Activated naive CD4-positive, alpha-beta T cell treated with anti-CD3 and anti-CD28 coated beads for 36 hours (primary cell): ENCODE data around the gene ITSN2. TPM values are rescaled to one million over a fixed set of nuclear protein-coding genes. Genes with fewer than 3 reads are reported as not detected.
"Not testable (repeated sequence)": the region's sequence is repeated elsewhere in the genome, so short reads cannot be mapped to it uniquely, and the experiment has no call there.

Experiments
- CTCF ChIA-PET: fragments of 350-600 bp; sonication (Branson Sonifier 250); formaldehyde crosslinking; loops from one replicate; lab custom pipeline; 2021; ENCODE audit warnings: antibody characterized with exemption; lab: Charles Lee
- DNase-seq: peaks from one replicate; pipeline ENCODE4 v3.0.0-alpha.2; 2020
- H3K27ac Mint-ChIP-seq: one replicate; pipeline ENCODE4 v1.8.0; 2021; ENCODE audit warnings: mild to moderate bottlenecking, mixed read lengths
- H3K27me3 Mint-ChIP-seq: one replicate; pipeline ENCODE4 v1.8.0; 2021; ENCODE audit warnings: low read depth, mixed read lengths
- H3K36me3 Mint-ChIP-seq: one replicate; pipeline ENCODE4 v1.8.0; 2021; ENCODE audit warnings: low read depth, mixed read lengths
- H3K4me1 Mint-ChIP-seq: one replicate; pipeline ENCODE4 v1.8.0; 2021; ENCODE audit warnings: low read depth, mixed read lengths
- H3K4me3 Mint-ChIP-seq: one replicate; pipeline ENCODE4 v1.8.0; 2021; ENCODE audit warnings: mild to moderate bottlenecking, moderate library complexity, mixed read lengths
- H3K9me3 Mint-ChIP-seq: one replicate; pipeline ENCODE4 v1.8.0; 2021; ENCODE audit warnings: mixed read lengths
- intact Hi-C: fragments of 100-400 bp; cut with micrococcal nuclease; formaldehyde crosslinking; loops from one replicate; pipeline ENCODE4 v1.15.1; 2023
- total RNA-seq, 2 experiments: library from RNA; stranded (reverse); gene quantifications; one replicate each; pipeline ENCODE4 v1.2.3, GENCODE V29; 2021

The ITSN2 gene
- total RNA-seq, 2 experiments from 2014 or later, result 46.1 to 46.7 TPM

GRCh38 chr2:24204505-24204904 lies 155.8 kb downstream of the ITSN2 start:
- no peak for DNase-seq
- Mint-ChIP-seq H3K27ac (no peak overlapping the region), H3K36me3 (peaks cover 46% of the 10 kb centered on the region), H3K4me3 (no peak overlapping the region), H3K9me3 (no peaks in the 10 kb centered on the region), H3K27me3 (no peaks in the 10 kb centered on the region), H3K4me1 (no peaks in the 10 kb centered on the region)
- CTCF ChIA-PET, result interaction anchor here (0.5 kb wide), 1 partner anchor 63 kb away, joined by 3 read pairs; no protein-coding TSS in a partner anchor
- intact Hi-C loops, result no loop called here

GRCh38 chr2:24203787-24204150 lies 156.6 kb downstream of the ITSN2 start:
- Mint-ChIP-seq H3K4me3 (no peak overlapping the region), H3K9me3 (peaks cover 2% of the 10 kb centered on the region), H3K27ac (no peak overlapping the region)

GRCh38 chr2:24203029-24203786 lies 157.1 kb downstream of the ITSN2 start:
- intact Hi-C loops, result no loop called here
- CTCF ChIA-PET, result interaction anchor here (0.7 to 1.2 kb wide), 4 partner anchors 15 to 791 kb away, joined by 3 read pairs; no protein-coding TSS in a partner anchor
- Mint-ChIP-seq H3K4me3 (no peak overlapping the region), H3K4me1 (no peaks in the 10 kb centered on the region), H3K9me3 (peaks cover 2% of the 10 kb centered on the region), H3K27ac (no peak overlapping the region), H3K36me3 (peaks cover 39% of the 10 kb centered on the region), H3K27me3 (no peaks in the 10 kb centered on the region)
- DNase-seq, result no peak

More at GRCh38 chr2:24203787-24204150, 156.6 kb downstream of the ITSN2 start:
- Mint-ChIP-seq H3K36me3 (peaks cover 44% of the 10 kb centered on the region), H3K27me3 (no peaks in the 10 kb centered on the region), H3K4me1 (no peaks in the 10 kb centered on the region)
- no peak for DNase-seq
- CTCF ChIA-PET, result interaction anchor here (0.5 to 0.8 kb wide), 3 partner anchors 30 to 178 kb away, joined by 3 read pairs; no protein-coding TSS in a partner anchor
- intact Hi-C loops, result no loop called here

DNA sequence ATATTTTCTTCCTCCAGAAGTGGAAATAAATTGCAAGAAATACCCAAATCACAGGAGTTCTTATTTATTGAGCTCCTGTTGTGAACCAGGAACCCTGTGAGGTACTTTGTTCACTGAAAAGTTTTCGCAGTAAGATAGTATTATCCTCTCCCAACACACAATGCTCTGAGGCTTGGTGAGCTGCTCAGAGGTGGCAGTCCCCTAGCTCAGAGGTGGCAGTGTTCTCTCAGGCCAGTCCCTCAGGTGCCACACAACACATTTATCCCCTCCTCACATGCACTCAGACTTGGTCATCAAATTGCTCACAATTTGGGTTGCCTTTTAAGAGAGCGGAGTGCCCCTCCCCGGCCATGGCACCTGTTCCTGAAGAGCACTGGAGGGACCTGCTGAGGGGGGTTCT lies 159.5 kb downstream of the ITSN2 start:
- H3K36me3 Mint-ChIP-seq, result peaks cover 25% of the 10 kb centered on the region
- H3K4me1 Mint-ChIP-seq, result no peaks in the 10 kb centered on the region
- CTCF ChIA-PET, result no interaction called here
- no peak for DNase-seq
- no peak overlapping the region for H3K27ac Mint-ChIP-seq
- H3K9me3 Mint-ChIP-seq, result peaks cover 11% of the 10 kb centered on the region
- no peaks in the 10 kb centered on the region for H3K27me3 Mint-ChIP-seq
- intact Hi-C loops, result no loop called here
- H3K4me3 Mint-ChIP-seq, result no peak overlapping the region

GRCh38 chr2:24199968-24200590 lies 160.3 kb downstream of the ITSN2 start:
- Mint-ChIP-seq H3K36me3 (peaks cover 22% of the 10 kb centered on the region), H3K27ac (no peak overlapping the region), H3K9me3 (peaks cover 11% of the 10 kb centered on the region), H3K4me1 (no peaks in the 10 kb centered on the region), H3K27me3 (no peaks in the 10 kb centered on the region), H3K4me3 (no peak overlapping the region)
- no peak for DNase-seq
- CTCF ChIA-PET, result no interaction called here
- intact Hi-C loops, result no loop called here

GRCh38 chr2:24197213-24197612 lies 163.1 kb downstream of the ITSN2 start:
- intact Hi-C loops, result not testable (repeated sequence)

DNA sequence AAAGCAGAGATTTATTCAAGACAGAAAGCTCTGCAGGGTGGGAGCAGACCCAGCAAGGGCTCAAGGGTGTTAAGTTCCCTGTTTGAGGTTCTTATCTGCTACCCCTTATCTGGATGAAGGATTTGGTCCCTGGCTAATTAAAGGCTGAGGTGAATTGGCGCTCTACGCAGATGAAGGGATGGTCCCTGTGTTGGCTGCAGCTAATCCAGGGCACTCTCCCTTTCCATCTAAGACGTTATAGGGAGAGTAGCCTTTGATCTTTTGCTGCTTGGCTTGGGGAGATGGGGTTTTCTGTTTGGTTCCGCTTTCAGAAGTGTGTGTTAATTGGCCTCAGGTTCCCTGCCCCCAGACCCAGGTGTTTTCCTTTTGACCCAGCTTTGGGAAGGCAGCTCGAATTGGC lies 168.5 kb downstream of the ITSN2 start:
- intact Hi-C loops, result no loop called here
- CTCF ChIA-PET, result no interaction called here
- H3K27me3 Mint-ChIP-seq, result no peaks in the 10 kb centered on the region
- no peaks in the 10 kb centered on the region for H3K4me1 Mint-ChIP-seq
- no peak overlapping the region for H3K4me3 Mint-ChIP-seq
- peaks cover 8% of the 10 kb centered on the region for H3K9me3 Mint-ChIP-seq
- no peak for DNase-seq
- H3K36me3 Mint-ChIP-seq, result no peaks in the 10 kb centered on the region
- no peak overlapping the region for H3K27ac Mint-ChIP-seq

More at GRCh38 chr2:24197213-24197612, 163.1 kb downstream of the ITSN2 start:
- CTCF ChIA-PET, result interaction anchor here (0.6 kb wide), 1 partner anchor 136 kb away, joined by 3 read pairs; no protein-coding TSS in a partner anchor
- peaks cover 11% of the 10 kb centered on the region for H3K9me3 Mint-ChIP-seq
- H3K36me3 Mint-ChIP-seq, result peaks cover 11% of the 10 kb centered on the region
- not testable (repeated sequence) for DNase-seq, H3K4me1 Mint-ChIP-seq, H3K27ac Mint-ChIP-seq, H3K4me3 Mint-ChIP-seq, H3K27me3 Mint-ChIP-seq

DNA sequence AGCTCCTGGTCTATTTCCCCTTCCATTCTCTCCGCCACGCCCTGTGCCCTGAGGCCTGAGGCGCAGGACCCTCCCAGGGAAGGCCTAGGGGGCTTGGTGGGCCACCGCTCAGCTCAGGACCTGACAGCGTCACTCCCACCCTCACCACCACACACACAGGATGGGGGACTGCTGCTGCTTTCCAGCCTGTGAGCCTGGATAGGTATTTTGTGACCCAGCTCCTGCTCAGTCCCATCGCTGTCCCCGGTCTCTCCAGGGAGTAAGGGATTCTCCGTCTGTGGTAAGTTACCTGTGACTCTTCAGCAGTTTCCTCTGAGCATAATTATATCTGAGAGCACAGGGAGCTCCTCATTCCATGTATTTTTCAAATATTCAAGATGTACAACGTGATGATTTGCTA lies 169.2 kb downstream of the ITSN2 start:
- CTCF ChIA-PET, result no interaction called here
- Mint-ChIP-seq H3K4me3 (no peak overlapping the region), H3K9me3 (peaks cover 4% of the 10 kb centered on the region), H3K27me3 (no peaks in the 10 kb centered on the region), H3K36me3 (no peaks in the 10 kb centered on the region), H3K27ac (no peak overlapping the region), H3K4me1 (no peaks in the 10 kb centered on the region)
- no peak for DNase-seq
- intact Hi-C loops, result no loop called here

GRCh38 chr2:24190503-24190902 lies 169.8 kb downstream of the ITSN2 start:
- Mint-ChIP-seq H3K9me3 (peaks cover 4% of the 10 kb centered on the region), H3K36me3 (no peaks in the 10 kb centered on the region), H3K4me1 (no peaks in the 10 kb centered on the region), H3K27me3 (no peaks in the 10 kb centered on the region), H3K27ac (no peak overlapping the region), H3K4me3 (no peak overlapping the region)
- CTCF ChIA-PET, result no interaction called here
- intact Hi-C loops, result no loop called here
- no peak for DNase-seq

DNA sequence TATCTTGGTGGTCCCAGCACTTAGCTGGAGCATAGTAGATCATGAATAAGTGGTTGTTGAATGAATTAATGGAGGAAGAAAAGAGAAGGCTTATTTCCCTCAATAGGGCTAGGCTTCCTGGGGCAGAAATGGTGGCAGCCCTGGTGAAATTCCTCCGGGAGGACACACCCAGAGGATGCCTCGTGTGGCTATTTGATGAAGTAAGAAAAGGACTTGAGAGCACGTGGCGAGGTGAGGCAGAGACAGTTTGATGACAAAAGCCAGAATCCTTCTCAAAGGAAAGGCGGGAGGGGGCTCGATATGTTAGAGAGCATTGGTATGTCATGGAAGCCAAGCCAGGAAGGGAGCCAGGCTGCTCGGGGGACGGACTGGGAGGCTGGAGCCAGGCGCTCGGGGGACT lies 170.8 kb downstream of the ITSN2 start:
- H3K27me3 Mint-ChIP-seq, result no peaks in the 10 kb centered on the region
- no peaks in the 10 kb centered on the region for H3K4me1 Mint-ChIP-seq
- no peak overlapping the region for H3K27ac Mint-ChIP-seq
- intact Hi-C loops, result no loop called here
- H3K36me3 Mint-ChIP-seq, result no peaks in the 10 kb centered on the region
- DNase-seq, result no peak
- peaks cover 4% of the 10 kb centered on the region for H3K9me3 Mint-ChIP-seq
- CTCF ChIA-PET, result no interaction called here
- no peak overlapping the region for H3K4me3 Mint-ChIP-seq

- intact Hi-C loops, result no loop called here
- CTCF ChIA-PET, result no interaction called here
- no peak overlapping the region for H3K4me3 Mint-ChIP-seq
Observed at GRCh38 chr2:24183366-24184069, 176.8 kb downstream of the ITSN2 start.

DNA sequence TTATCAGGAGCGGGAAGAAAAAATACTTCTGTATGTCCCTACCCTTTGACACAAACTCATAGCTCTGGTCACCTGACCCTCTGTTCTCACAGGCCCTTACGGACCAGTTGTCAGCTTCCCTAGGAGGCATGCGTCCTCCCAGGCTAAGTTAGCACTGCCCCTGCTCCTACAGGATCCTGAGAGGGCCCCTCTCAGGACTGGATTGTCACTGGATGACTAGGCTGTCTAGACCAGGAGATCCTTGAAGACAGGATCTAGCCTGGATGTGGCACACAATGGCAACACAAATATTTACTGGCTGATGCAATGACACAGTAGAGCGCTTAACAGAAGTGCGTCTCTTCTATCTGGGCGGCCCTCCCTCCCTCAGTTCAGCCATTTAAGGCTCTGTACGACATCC lies 177.8 kb downstream of the ITSN2 start:
- no peak overlapping the region for H3K4me3 Mint-ChIP-seq
- intact Hi-C loops, result no loop called here
- H3K27ac Mint-ChIP-seq, result no peak overlapping the region
- CTCF ChIA-PET, result no interaction called here
- DNase-seq, result no peak
- no peaks in the 10 kb centered on the region for H3K36me3 Mint-ChIP-seq
- H3K4me1 Mint-ChIP-seq, result no peaks in the 10 kb centered on the region
- H3K27me3 Mint-ChIP-seq, result no peaks in the 10 kb centered on the region
- peaks cover 4% of the 10 kb centered on the region for H3K9me3 Mint-ChIP-seq

More at GRCh38 chr2:24183366-24184069, 176.8 kb downstream of the ITSN2 start:
- no peaks in the 10 kb centered on the region for H3K4me1 Mint-ChIP-seq
- H3K9me3 Mint-ChIP-seq, result peaks cover 4% of the 10 kb centered on the region
- no peak overlapping the region for H3K27ac Mint-ChIP-seq
- no peaks in the 10 kb centered on the region for H3K36me3 Mint-ChIP-seq
- no peak for DNase-seq
- no peaks in the 10 kb centered on the region for H3K27me3 Mint-ChIP-seq
